Measurements from ENCODE around the gene MRTFA. TPM values are rescaled to one million over a fixed set of nuclear protein-coding genes. Genes with fewer than 3 reads are reported as not detected.

MRTFA gene
- total and polyA plus RNA-seq, 2 of the 13 experiments (the other 11 are each of a cell fraction or from before 2014, with no cell fraction given), result 2.4 to 8.2 TPM

- TF ChIP-seq, protein P1, sequence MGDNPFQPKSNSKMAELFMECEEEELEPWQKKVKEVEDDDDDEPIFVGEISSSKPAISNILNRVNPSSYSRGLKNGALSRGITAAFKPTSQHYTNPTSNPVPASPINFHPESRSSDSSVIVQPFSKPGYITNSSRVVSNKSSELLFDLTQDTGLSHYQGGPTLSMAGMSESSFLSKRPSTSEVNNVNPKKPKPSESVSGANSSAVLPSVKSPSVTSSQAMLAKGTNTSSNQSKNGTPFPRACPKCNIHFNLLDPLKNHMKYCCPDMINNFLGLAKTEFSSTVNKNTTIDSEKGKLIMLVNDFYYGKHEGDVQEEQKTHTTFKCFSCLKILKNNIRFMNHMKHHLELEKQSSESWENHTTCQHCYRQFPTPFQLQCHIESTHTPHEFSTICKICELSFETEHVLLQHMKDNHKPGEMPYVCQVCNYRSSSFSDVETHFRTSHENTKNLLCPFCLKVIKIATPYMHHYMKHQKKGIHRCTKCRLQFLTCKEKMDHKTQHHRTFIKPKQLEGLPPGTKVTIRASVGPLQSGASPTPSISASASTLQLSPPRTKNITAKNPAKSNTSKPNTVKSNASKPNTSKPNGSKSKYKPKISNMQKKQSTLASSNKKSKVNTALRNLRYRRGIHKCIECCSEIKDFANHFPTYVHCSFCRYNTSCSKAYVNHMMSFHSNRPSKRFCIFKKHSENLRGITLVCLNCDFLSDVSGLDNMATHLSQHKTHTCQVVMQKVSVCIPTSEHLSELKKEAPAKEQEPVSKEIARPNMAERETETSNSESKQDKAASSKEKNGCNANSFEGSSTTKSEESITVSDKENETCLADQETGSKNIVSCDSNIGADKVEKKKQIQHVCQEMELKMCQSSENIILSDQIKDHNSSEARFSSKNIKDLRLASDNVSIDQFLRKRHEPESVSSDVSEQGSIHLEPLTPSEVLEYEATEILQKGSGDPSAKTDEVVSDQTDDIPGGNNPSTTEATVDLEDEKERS (CRISPR knock-in tag; IDR thresholded peaks at IDR 0.05), result peak; percentile 74; the same call in 1 of the 2 replicates
- no peak for TF ChIP-seq ZNF282 (IDR thresholded peaks at IDR 0.05; ENCODE audit: partially characterized antibody)
- no peak for TF ChIP-seq HHEX (CRISPR knock-in tag; IDR thresholded peaks at IDR 0.05)
- peak; percentile 85 for TF ChIP-seq NFKB2 (CRISPR knock-in tag; IDR thresholded peaks at IDR 0.05; ENCODE audit: borderline replicate concordance)
- TF ChIP-seq DNMT1 (CRISPR knock-in tag; IDR thresholded peaks at IDR 0.05), result no peak
- TF ChIP-seq SP140L (CRISPR knock-in tag; IDR thresholded peaks at IDR 0.05; ENCODE audit: borderline replicate concordance), result 0 out of 2 replicates have a peak, but pooled peaks have one; percentile 36
- TF ChIP-seq, protein P2, sequence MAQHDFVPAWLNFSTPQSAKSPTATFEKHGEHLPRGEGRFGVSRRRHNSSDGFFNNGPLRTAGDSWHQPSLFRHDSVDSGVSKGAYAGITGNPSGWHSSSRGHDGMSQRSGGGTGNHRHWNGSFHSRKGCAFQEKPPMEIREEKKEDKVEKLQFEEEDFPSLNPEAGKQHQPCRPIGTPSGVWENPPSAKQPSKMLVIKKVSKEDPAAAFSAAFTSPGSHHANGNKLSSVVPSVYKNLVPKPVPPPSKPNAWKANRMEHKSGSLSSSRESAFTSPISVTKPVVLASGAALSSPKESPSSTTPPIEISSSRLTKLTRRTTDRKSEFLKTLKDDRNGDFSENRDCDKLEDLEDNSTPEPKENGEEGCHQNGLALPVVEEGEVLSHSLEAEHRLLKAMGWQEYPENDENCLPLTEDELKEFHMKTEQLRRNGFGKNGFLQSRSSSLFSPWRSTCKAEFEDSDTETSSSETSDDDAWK (CRISPR knock-in tag; IDR thresholded peaks at IDR 0.05), result no peak
- TF ChIP-seq ZNF253 (CRISPR knock-in tag; IDR thresholded peaks at IDR 0.05; ENCODE audit: borderline replicate concordance), result peak; percentile 80; the same call in 1 of the 2 replicates
- TF ChIP-seq, protein P3, sequence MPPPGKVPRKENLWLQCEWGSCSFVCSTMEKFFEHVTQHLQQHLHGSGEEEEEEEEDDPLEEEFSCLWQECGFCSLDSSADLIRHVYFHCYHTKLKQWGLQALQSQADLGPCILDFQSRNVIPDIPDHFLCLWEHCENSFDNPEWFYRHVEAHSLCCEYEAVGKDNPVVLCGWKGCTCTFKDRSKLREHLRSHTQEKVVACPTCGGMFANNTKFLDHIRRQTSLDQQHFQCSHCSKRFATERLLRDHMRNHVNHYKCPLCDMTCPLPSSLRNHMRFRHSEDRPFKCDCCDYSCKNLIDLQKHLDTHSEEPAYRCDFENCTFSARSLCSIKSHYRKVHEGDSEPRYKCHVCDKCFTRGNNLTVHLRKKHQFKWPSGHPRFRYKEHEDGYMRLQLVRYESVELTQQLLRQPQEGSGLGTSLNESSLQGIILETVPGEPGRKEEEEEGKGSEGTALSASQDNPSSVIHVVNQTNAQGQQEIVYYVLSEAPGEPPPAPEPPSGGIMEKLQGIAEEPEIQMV (CRISPR knock-in tag; IDR thresholded peaks at IDR 0.05; ENCODE audit: low read depth), result peak; percentile 72; the same call in 1 of the 2 replicates
- TF ChIP-seq RFX1 (IDR thresholded peaks at IDR 0.05), result no peak
- TF ChIP-seq HNF4A (CRISPR knock-in tag; IDR thresholded peaks at IDR 0.05), result no peak
- no peak for TF ChIP-seq EED (CRISPR knock-in tag; IDR thresholded peaks at IDR 0.05)
- TF ChIP-seq ZNF800 (CRISPR knock-in tag; IDR thresholded peaks at IDR 0.05), result 0 out of 2 replicates have a peak, but pooled peaks have one; percentile 38
- no peak for TF ChIP-seq ZNF644 (CRISPR knock-in tag; IDR thresholded peaks at IDR 0.05; ENCODE audit: low read depth)
- TF ChIP-seq MBD4 (IDR thresholded peaks at IDR 0.05; ENCODE audit: borderline replicate concordance, low read length), result no peak
- peak; percentile 66; the same call in 1 of the 2 replicates for TF ChIP-seq PHF21A (CRISPR knock-in tag; IDR thresholded peaks at IDR 0.05)
- TF ChIP-seq HMG20B (CRISPR knock-in tag; conservative IDR thresholded peaks at IDR 0.05), result no peak
Measured at GRCh38 chr22:40651563-40652501, 15.3 kb upstream of the MRTFA start (continued).

Data from HepG2 (cell line).